Fibroblast of pulmonary artery (primary cell): ENCODE data around the gene ZNF429.
"Not testable (repeated sequence)": the region's sequence is repeated elsewhere in the genome, so short reads cannot be mapped to it uniquely, and the experiment has no call there.

ENCODE experiments used
- DNase-seq: peaks from one replicate; pipeline ENCODE4 v3.0.0-alpha.2; 2010; ENCODE audit warnings: low read depth
- H3K4me3 ChIP-seq: replicated peaks from 2 replicates; pipeline ENCODE4 v1.5.1; 2011; ENCODE audit warnings: low read depth, mild to moderate bottlenecking, control low read depth, low read length, moderate library complexity
- TF ChIP-seq, protein P1 (sequence below): IDR thresholded peaks from 2 replicates; pipeline ENCODE4 v1.5.1; 2011; ENCODE audit warnings: mild to moderate bottlenecking, control low read depth, low read length, inconsistent platforms; ENCODE audit errors: missing control alignments

The ZNF429 gene

GRCh38 chr19:21602082-21602658 lies 96.8 kb downstream of the ZNF429 start:
- no peak overlapping the region for H3K4me3 ChIP-seq
- no peak for DNase-seq
- TF ChIP-seq, protein P1, sequence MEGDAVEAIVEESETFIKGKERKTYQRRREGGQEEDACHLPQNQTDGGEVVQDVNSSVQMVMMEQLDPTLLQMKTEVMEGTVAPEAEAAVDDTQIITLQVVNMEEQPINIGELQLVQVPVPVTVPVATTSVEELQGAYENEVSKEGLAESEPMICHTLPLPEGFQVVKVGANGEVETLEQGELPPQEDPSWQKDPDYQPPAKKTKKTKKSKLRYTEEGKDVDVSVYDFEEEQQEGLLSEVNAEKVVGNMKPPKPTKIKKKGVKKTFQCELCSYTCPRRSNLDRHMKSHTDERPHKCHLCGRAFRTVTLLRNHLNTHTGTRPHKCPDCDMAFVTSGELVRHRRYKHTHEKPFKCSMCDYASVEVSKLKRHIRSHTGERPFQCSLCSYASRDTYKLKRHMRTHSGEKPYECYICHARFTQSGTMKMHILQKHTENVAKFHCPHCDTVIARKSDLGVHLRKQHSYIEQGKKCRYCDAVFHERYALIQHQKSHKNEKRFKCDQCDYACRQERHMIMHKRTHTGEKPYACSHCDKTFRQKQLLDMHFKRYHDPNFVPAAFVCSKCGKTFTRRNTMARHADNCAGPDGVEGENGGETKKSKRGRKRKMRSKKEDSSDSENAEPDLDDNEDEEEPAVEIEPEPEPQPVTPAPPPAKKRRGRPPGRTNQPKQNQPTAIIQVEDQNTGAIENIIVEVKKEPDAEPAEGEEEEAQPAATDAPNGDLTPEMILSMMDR: no peak

- not testable (repeated sequence) for H3K4me3 ChIP-seq, DNase-seq
Observed at GRCh38 chr19:21602659-21603430, 97.4 kb downstream of the ZNF429 start.

DNA sequence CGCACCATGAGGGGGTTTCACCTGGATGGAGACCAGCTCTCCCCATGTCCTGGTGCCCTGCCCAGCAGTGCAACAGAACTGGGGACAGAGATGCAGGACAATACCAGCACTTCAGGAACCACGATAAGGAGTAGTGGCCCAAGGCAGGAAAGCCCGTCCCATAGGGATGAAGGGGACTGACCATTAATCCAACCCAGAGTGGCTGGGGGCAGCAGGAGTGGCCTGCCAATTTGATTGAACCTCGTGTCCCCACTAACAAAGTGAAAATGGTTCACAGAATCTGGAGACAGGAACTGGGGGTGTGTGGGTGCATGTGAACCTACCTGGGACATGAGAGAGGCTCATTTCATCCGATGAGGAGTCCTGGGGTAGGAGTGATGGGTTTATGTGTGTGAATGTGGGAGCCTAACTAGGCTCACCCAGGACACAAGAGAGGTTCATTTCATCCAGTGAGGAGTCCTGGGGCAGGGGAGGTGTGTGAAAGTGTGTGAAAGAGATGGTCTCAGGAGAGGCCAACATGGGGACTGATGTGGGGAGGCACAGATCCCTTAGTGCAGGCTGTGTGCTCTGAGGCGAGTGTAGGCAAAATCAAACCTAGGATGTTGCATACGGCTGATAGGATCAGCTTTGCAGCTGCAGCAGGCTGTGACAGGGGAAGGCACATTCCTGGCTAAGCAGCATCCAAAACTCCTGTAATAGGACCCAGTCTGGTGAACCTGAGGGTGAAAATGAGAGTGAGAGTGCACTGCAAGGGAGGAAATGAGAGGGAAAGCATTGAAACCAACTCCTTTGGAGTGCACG lies 98.2 kb downstream of the ZNF429 start:
- TF ChIP-seq, protein P1: no peak
- DNase-seq: no peak
- H3K4me3 ChIP-seq: peak overlapping the region; percentile 37

- H3K4me3 ChIP-seq: peak overlapping the region; percentile 37
- DNase-seq: no peak
- TF ChIP-seq, protein P1: no peak
Observed at GRCh38 chr19:21604351-21604926, 99.0 kb downstream of the ZNF429 start.
